K562 (cell line): ENCODE measurements around the gene STAP1. TPM values are rescaled to one million over a fixed set of nuclear protein-coding genes. Genes with fewer than 3 reads are reported as not detected.

Experiments
- ATAC-seq: fragments of 200-7000 bp; cut with Tn5 transposase; 3 replicates; pipeline ENCODE4 v1.9.1; 2020; ENCODE audit warnings: moderate library complexity
- BruUV-seq: library from RNA; stranded (reverse); fragments of 400-500 nt; replicated peaks from 2 replicates; lab custom pipeline; 2021; lab: Mats Ljungman, UMichigan
- CTCF ChIA-PET: fragments of 300-600 bp; formaldehyde crosslinking; extraction: SDS; loops from one replicate; lab custom pipeline; 2021; ENCODE audit warnings: low intra/inter-chr PET ratio; lab: Yijun Ruan, JAX
- POLR2A ChIA-PET: fragments of 300-600, 350-650 bp; sonication (Branson Sonifier 250); formaldehyde crosslinking; extraction: SDS; loops from one replicate; lab custom pipeline; 2021; ENCODE audit warnings: antibody characterized with exemption, inconsistent platforms; lab: Yijun Ruan, JAX
- DNase-seq, 4 experiments: peaks; one replicate each; pipeline versions ENCODE4 v3.0.0 to v3.0.0-alpha.2; 2011 to 2018; ENCODE audit warnings: low spot score in 3 of 4, mixed read lengths in 3 of 4; ENCODE audit errors: extremely low read depth in 1 of 4
- FAIRE-seq: peaks from 2 replicates; lab custom pipeline; 2011; peaks lifted over from hg19 to GRCh38; lab: Jason Lieb, UNC
- H2AFZ ChIP-seq: 2 replicates; pipeline ENCODE4 v1.6.0; 2011; ENCODE audit warnings: low read depth, low read length, control low read depth, inconsistent platforms
- H3K27ac ChIP-seq: fragments of 200-600 bp; 3 replicates; pipeline ENCODE4 v1.8.0; 2011; ENCODE audit warnings: low read depth, mild to moderate bottlenecking, control low read depth, inconsistent platforms, low read length, moderate library complexity, mixed read lengths; ENCODE audit errors: extremely low read depth
- H3K27me3 ChIP-seq, 2 experiments: fragments of 300-600 bp in 1 of 2; 2 replicates in 1 of 2; 3 replicates in 1 of 2; pipeline versions ENCODE4 v1.6.0 to v1.8.0; 2011; ENCODE audit warnings: inconsistent platforms in 2 of 2, low read length in 2 of 2, mild to moderate bottlenecking in 1 of 2, mixed read lengths in 1 of 2, moderate library complexity in 1 of 2; ENCODE audit not compliant: control insufficient read depth in 2 of 2, insufficient read depth in 2 of 2
- H3K36me3 ChIP-seq: fragments of 300-600 bp; 3 replicates; pipeline ENCODE4 v1.8.0; 2011; ENCODE audit warnings: mild to moderate bottlenecking, low read length, inconsistent platforms; ENCODE audit not compliant: control insufficient read depth, insufficient read depth
- H3K4me1 ChIP-seq, 2 experiments: fragments of 200-600 bp in 1 of 2; replicated peaks in 1 of 2; 2 replicates in 1 of 2; 3 replicates in 1 of 2; pipeline versions ENCODE4 v1.5.1 to v1.8.0; 2011; ENCODE audit warnings: inconsistent platforms in 2 of 2, low read length in 2 of 2, mild to moderate bottlenecking in 1 of 2, mixed read lengths in 1 of 2, moderate library complexity in 1 of 2; ENCODE audit not compliant: control insufficient read depth in 2 of 2, insufficient read depth in 2 of 2
- H3K4me2 ChIP-seq: 2 replicates; pipeline ENCODE4 v1.6.1; 2011; ENCODE audit warnings: low read length, control low read depth, inconsistent platforms, mixed read lengths; ENCODE audit not compliant: insufficient read depth
- H3K4me3 ChIP-seq: fragments of 200-600 bp; sonication (generic), shearing (Covaris generic); 2 replicates; pipeline ENCODE4 v1.5.1; 2016; ENCODE audit warnings: control low read depth, inconsistent platforms
- H3K79me2 ChIP-seq: fragments of 200-600 bp; 3 replicates; pipeline ENCODE4 v1.8.0; 2011; ENCODE audit warnings: low read length, inconsistent platforms; ENCODE audit not compliant: control insufficient read depth, insufficient read depth
- H3K9ac ChIP-seq, 2 experiments: 2 replicates each; pipeline versions ENCODE4 v1.6.0 to v1.6.1; 2011; ENCODE audit warnings: low read depth in 2 of 2, low read length in 2 of 2, control low read depth in 1 of 2, inconsistent platforms in 1 of 2, mild to moderate bottlenecking in 1 of 2, mixed read lengths in 1 of 2; ENCODE audit not compliant: insufficient read depth in 1 of 2
- H3K9me1 ChIP-seq: one replicate; pipeline ENCODE4 v1.6.0; 2011; ENCODE audit warnings: inconsistent platforms, mild to moderate bottlenecking, low read length, moderate library complexity; ENCODE audit not compliant: control insufficient read depth, insufficient read depth
- H3K9me3 ChIP-seq: replicated peaks from 2 replicates; pipeline ENCODE4 v1.5.1; 2011; ENCODE audit warnings: low read depth, low read length, inconsistent platforms; ENCODE audit not compliant: control insufficient read depth, insufficient read depth
- H4K20me1 ChIP-seq: replicated peaks from 2 replicates; pipeline ENCODE4 v1.6.1; 2011; ENCODE audit warnings: low read length, inconsistent platforms, mixed read lengths; ENCODE audit not compliant: control insufficient read depth, insufficient read depth
- ATF1 ChIP-seq, 2 experiments: fragments of 450-650 bp in 1 of 2; IDR thresholded peaks; 2 replicates each; pipeline ENCODE4 v1.6.1; 2016; ENCODE audit warnings: missing compliant biosample characterization in 1 of 2, missing genetic modification characterization in 1 of 2
- EHMT2 ChIP-seq: fragments of 450-650 bp; IDR thresholded peaks from 2 replicates; pipeline ENCODE4 v1.6.1; 2018; ENCODE audit warnings: antibody characterized with exemption
- KLF10 ChIP-seq: fragments of 250-450 bp; sonication (Bioruptor Pico); IDR thresholded peaks from 2 replicates; pipeline ENCODE4 v1.6.1; 2021; ENCODE audit warnings: matching md5 sums
- LCOR ChIP-seq: sonication (generic); formaldehyde crosslinking; IDR thresholded peaks from 2 replicates; pipeline ENCODE4 v1.8.0; 2022; ENCODE audit warnings: mild to moderate bottlenecking, missing genetic modification reagents
- NFRKB ChIP-seq: fragments of 450-650 bp; IDR thresholded peaks from 2 replicates; pipeline ENCODE4 v1.6.1; 2016; ENCODE audit warnings: low read depth
- in situ Hi-C: fragments of 300-500 bp; cut with MboI; formaldehyde crosslinking; loops from 4 replicates; pipeline ENCODE4 v1.15.0; 2018; ENCODE audit warnings: inconsistent platforms, mixed read lengths
- intact Hi-C: fragments of 100-400 bp; cut with micrococcal nuclease; formaldehyde crosslinking; loops from 2 replicates; pipeline ENCODE4 v1.14.2; 2022
- polyA plus RNA-seq, 8 experiments: library from polyadenylated mRNA; depleted of rRNA in 4 of 8; stranded (reverse) in 5 of 8; unstranded in 3 of 8; fragments of >200 nt; fragmentation: Nextera tagmentation in 2 of 8; fragmentation: Illumina TruSeq in 1 of 8; extraction: Ambion mirVana in 2 of 8; extraction: Trizol in 1 of 8; gene quantifications; 2 replicates each; pipeline versions ENCODE4 v1.2.1 to v1.2.3, GENCODE V29; 2011 to 2014; ENCODE audit warnings: inconsistent platforms in 1 of 8, missing spikeins in 1 of 8
- total RNA-seq, 7 experiments: library from RNA; depleted of rRNA in 6 of 7; stranded (reverse); fragments of >200 nt in 6 of 7; fragmentation: Illumina TruSeq in 2 of 7; extraction: Trizol in 2 of 7; gene quantifications; 2 replicates each; pipeline versions ENCODE4 v1.2.1 to v1.2.3, GENCODE V29; 2011 to 2021; ENCODE audit warnings: low replicate concordance in 1 of 7
- TF ChIP-seq, protein P1 (sequence below): IDR thresholded peaks from 2 replicates; pipeline ENCODE4 v1.6.1; 2011; ENCODE audit not compliant: insufficient read length; ENCODE audit errors: extremely low read depth
- TF ChIP-seq, protein P2 (sequence below): fragments of 250-450 bp; sonication (Bioruptor Pico); IDR thresholded peaks from 2 replicates; pipeline ENCODE4 v1.8.0; 2022; ENCODE audit warnings: inconsistent platforms, mild to moderate bottlenecking, moderate library complexity, borderline replicate concordance

Gene STAP1
- total and polyA plus RNA-seq, 9 of the 15 experiments (the other 6 are each of a cell fraction or from before 2014, with no cell fraction given): 0.50 to 5.6 (median 1.4) TPM

GRCh38 chr4:67565284-67565683, 6.8 kb downstream of the STAP1 start:
- ChIA-PET POLR2A (no interaction called here), CTCF (no interaction called here)
- no peaks in the 10 kb centered on the region for H3K36me3 ChIP-seq
- ATAC-seq (no peak), FAIRE-seq (no peak), DNase-seq (no peak)
- no peak overlapping the region for H3K4me2 ChIP-seq
- H3K9ac ChIP-seq: no peak overlapping the region
- H4K20me1 ChIP-seq: no peaks in the 10 kb centered on the region
- H3K27ac ChIP-seq: no peak overlapping the region
- in situ Hi-C loops (no loop called here), intact Hi-C loops (no loop called here)
- H3K79me2 ChIP-seq: no peaks in the 10 kb centered on the region
- TF ChIP-seq LCOR (CRISPR knock-in tag) (no peak), KLF10 (CRISPR knock-in tag) (no peak), NFRKB (no peak), ATF1 (CRISPR knock-in tag; IDR thresholded peaks at IDR 0.05) (no peak), ATF1 (tag; IDR thresholded peaks at IDR 0.05) (no peak), EHMT2 (no peak)
- TF ChIP-seq, protein P1, sequence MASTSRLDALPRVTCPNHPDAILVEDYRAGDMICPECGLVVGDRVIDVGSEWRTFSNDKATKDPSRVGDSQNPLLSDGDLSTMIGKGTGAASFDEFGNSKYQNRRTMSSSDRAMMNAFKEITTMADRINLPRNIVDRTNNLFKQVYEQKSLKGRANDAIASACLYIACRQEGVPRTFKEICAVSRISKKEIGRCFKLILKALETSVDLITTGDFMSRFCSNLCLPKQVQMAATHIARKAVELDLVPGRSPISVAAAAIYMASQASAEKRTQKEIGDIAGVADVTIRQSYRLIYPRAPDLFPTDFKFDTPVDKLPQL: no peak
- TF ChIP-seq, protein P2, sequence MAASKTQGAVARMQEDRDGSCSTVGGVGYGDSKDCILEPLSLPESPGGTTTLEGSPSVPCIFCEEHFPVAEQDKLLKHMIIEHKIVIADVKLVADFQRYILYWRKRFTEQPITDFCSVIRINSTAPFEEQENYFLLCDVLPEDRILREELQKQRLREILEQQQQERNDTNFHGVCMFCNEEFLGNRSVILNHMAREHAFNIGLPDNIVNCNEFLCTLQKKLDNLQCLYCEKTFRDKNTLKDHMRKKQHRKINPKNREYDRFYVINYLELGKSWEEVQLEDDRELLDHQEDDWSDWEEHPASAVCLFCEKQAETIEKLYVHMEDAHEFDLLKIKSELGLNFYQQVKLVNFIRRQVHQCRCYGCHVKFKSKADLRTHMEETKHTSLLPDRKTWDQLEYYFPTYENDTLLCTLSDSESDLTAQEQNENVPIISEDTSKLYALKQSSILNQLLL (CRISPR knock-in tag): no peak
- no peaks in the 10 kb centered on the region for H3K27me3 ChIP-seq
- no peaks in the 10 kb centered on the region for H3K9me3 ChIP-seq
- no peak overlapping the region for H2AFZ ChIP-seq
- no peaks in the 10 kb centered on the region for H3K9me1 ChIP-seq
- no peak overlapping the region for H3K4me3 ChIP-seq
- no TSS peak for BruUV-seq
- H3K4me1 ChIP-seq: no peaks in the 10 kb centered on the region
